ENCODE results near the gene RAB2B. TPM values are rescaled to one million over a fixed set of nuclear protein-coding genes. Genes with fewer than 3 reads are reported as not detected.

Gene RAB2B
- total RNA-seq, 1 experiment from 2014 or later: 26.8 TPM

DNA sequence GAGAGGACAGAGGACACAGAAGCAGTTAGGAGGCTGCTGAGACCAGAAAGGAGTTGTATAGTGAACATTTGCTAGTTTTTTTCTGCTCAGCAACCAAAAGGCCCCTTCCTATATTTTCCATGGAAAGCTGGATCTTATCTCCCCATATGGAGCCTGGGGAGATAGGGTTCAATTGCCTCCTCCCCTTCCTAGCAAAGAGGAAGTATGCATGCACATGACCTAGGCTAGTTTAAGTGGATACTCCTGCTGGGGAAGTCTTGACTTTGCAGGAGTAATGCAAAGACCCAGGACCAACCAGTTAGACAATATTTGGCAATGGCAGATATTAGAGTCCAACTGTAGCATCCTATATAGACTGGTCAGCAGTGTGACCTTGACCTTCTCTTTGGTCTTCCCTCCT, 35.9 kb downstream of the RAB2B start:
- H3K9ac ChIP-seq (ENCODE audit: low read length): no peak overlapping the region
- H3F3A ChIP-seq (ENCODE audit: low read length, unreplicated experiment): no peaks in the 10 kb centered on the region
- no peaks in the 10 kb centered on the region for H3K36me3 ChIP-seq (ENCODE audit: low read depth, low read length)
- H3K79me2 ChIP-seq (ENCODE audit: low read length): peaks cover 90% of the 10 kb centered on the region
- H3K27ac ChIP-seq (ENCODE audit: low read length): no peak overlapping the region
- H3K27me3 ChIP-seq (ENCODE audit: low read length): no peaks in the 10 kb centered on the region
- POLR2A ChIA-PET (ENCODE audit: unreplicated experiment): no interaction called here
- intact Hi-C loops (cut with micrococcal nuclease): no loop called here
- no TSS peak for BruUV-seq (replicated peaks)
- no peak overlapping the region for H3K4me3 ChIP-seq (ENCODE audit: low read length)
- TF ChIP-seq EZH2 (IDR thresholded peaks at IDR 0.05; ENCODE audit: low read length, unreplicated experiment) (no peak), CTCF (conservative IDR thresholded peaks at IDR 0.05; ENCODE audit: low read depth, low read length) (no peak), EZH2phosphoT487 (IDR thresholded peaks at IDR 0.05; ENCODE audit: borderline replicate concordance, low read length) (no peak)
- no peak overlapping the region for H3K4me2 ChIP-seq (ENCODE audit: low read length)
- no peak for ATAC-seq
- H3K4me1 ChIP-seq (ENCODE audit: insufficient read depth, low read length): peaks cover 14% of the 10 kb centered on the region
- no peaks in the 10 kb centered on the region for H3K9me2 ChIP-seq (replicated peaks; ENCODE audit: low read length)
- no peaks in the 10 kb centered on the region for H3K9me3 ChIP-seq (ENCODE audit: low read length)
- no peak for DNase-seq
- H2AFZ ChIP-seq (ENCODE audit: low read length): no peak overlapping the region
- no peaks in the 10 kb centered on the region; the same call in 1 of the 2 replicates for H4K20me1 ChIP-seq (ENCODE audit: low read length)
- CTCF ChIA-PET: no interaction called here

GRCh38 chr14:21437063-21437901, 39.5 kb downstream of the RAB2B start:
- TSS peak; percentile 94 for BruUV-seq (replicated peaks)
- Histone ChIP-seq H3K9me3 (ENCODE audit: low read length) (no peaks in the 10 kb centered on the region), H3K27ac (ENCODE audit: low read length) (peak overlapping the region; percentile 45), H3K4me3 (ENCODE audit: low read length) (peak overlapping the region; percentile 85), H3K27me3 (ENCODE audit: low read length) (no peaks in the 10 kb centered on the region), H3K9me2 (replicated peaks; ENCODE audit: low read length) (no peaks in the 10 kb centered on the region), H3K4me2 (ENCODE audit: low read length) (peak overlapping the region; percentile 95), H3K79me2 (ENCODE audit: low read length) (peaks cover 92% of the 10 kb centered on the region), H2AFZ (ENCODE audit: low read length) (peak overlapping the region; percentile 73), H3F3A (ENCODE audit: low read length, unreplicated experiment) (no peaks in the 10 kb centered on the region), H3K9ac (ENCODE audit: low read length) (peak overlapping the region; percentile 85), H4K20me1 (ENCODE audit: low read length) (0 out of 2 replicates have a peak, but pooled peaks cover 3% of the 10 kb centered on the region), H3K4me1 (ENCODE audit: insufficient read depth, low read length) (peaks cover 15% of the 10 kb centered on the region), H3K36me3 (ENCODE audit: low read depth, low read length) (0 out of 2 replicates have a peak, but pooled peaks cover 6% of the 10 kb centered on the region)
- POLR2A ChIA-PET (ENCODE audit: unreplicated experiment): interaction anchor here (0.6 to 1.2 kb wide), 4 partner anchors 13 to 99 kb away, joined by 4 to 16 read pairs (median 7); partner anchors contain the start of gene CHD8
- TF ChIP-seq CTCF (conservative IDR thresholded peaks at IDR 0.05; ENCODE audit: low read depth, low read length) (no peak), EZH2phosphoT487 (IDR thresholded peaks at IDR 0.05; ENCODE audit: borderline replicate concordance, low read length) (no peak), EZH2 (IDR thresholded peaks at IDR 0.05; ENCODE audit: low read length, unreplicated experiment) (no peak)
- intact Hi-C loops (cut with micrococcal nuclease): loop anchor here (1.0 kb wide), 2 partner anchors 19 to 39 kb away; partner anchors contain the start of genes CHD8 and RAB2B
- CTCF ChIA-PET: interaction anchor here (1.1 to 1.2 kb wide), 2 partner anchors 18 to 40 kb away, joined by 4 to 17 read pairs; partner anchors contain the start of genes CHD8 and TOX4
- ATAC-seq (peak; percentile 99), DNase-seq (peak; percentile 99)

Measured in PC-3 (cell line).